Type B pancreatic cell (in vitro differentiated cells): ENCODE measurements around the gene SLMAP. TPM values are rescaled to one million over a fixed set of nuclear protein-coding genes. Genes with fewer than 3 reads are reported as not detected.

ENCODE experiments used
- DNase-seq: peaks from one replicate; pipeline ENCODE4 v3.0.0; 2021; ENCODE audit warnings: mixed read lengths; ENCODE audit not compliant: unreplicated experiment; ENCODE audit errors: extremely low spot score
- H3K27ac Mint-ChIP-seq: 2 replicates; pipeline ENCODE4 v1.8.0; 2021; ENCODE audit warnings: mild to moderate bottlenecking, mixed read lengths
- H3K27me3 Mint-ChIP-seq: 2 replicates; pipeline ENCODE4 v1.8.0; 2021; ENCODE audit warnings: mixed read lengths
- H3K36me3 Mint-ChIP-seq: 2 replicates; pipeline ENCODE4 v1.8.0; 2021; ENCODE audit warnings: mixed read lengths
- H3K4me1 Mint-ChIP-seq: one replicate; pipeline ENCODE4 v1.8.0; 2021; ENCODE audit warnings: mixed read lengths; ENCODE audit not compliant: unreplicated experiment
- H3K4me3 Mint-ChIP-seq: 2 replicates; pipeline ENCODE4 v1.8.0; 2021; ENCODE audit warnings: mild to moderate bottlenecking, mixed read lengths
- H3K9me3 Mint-ChIP-seq: 2 replicates; pipeline ENCODE4 v1.8.0; 2021; ENCODE audit warnings: mixed read lengths
- total RNA-seq: library from RNA; stranded (reverse); gene quantifications from 2 replicates; pipeline ENCODE4 v1.2.1, GENCODE V29; 2021; ENCODE audit warnings: low replicate concordance
- TF ChIP-seq, protein P1 (sequence below): fragments of 200-600 bp; sonication (generic); conservative IDR thresholded peaks from 2 replicates; pipeline ENCODE4 v1.5.0; 2021; ENCODE audit warnings: antibody characterized with exemption, mild to moderate bottlenecking

Gene SLMAP
- total RNA-seq, 1 donor from 2014 or later: 55.1 TPM

DNA sequence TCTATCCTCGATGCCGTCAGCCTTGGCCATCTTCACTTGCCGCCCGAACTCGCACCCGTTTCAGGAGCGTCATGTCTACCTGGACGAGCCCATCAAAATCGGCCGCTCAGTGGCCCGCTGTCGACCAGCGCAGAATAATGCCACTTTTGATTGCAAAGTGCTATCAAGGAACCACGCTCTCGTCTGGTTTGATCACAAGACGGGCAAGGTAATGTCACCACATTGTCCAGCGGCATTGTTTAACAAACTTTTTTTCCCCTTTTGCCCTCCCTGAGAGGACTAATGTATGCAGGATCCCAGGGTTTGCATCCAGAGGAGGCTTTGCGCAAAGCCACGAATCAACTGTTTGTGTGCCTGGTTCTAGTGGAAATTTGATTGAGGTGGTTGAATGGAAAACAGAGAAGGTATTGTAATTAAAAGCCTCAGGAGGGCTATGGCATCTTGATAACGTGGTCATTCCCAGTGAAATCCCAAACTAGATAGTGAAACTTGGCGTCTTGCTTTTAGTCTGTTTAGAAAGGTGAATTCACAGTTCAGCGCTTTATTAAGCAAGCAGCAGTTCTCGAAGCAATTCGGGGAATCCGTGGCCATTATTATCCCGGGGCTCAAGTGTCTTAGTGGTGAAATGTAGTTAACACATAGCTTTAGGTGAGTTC lies 1.7 kb downstream of the SLMAP start:
- TF ChIP-seq, protein P1, sequence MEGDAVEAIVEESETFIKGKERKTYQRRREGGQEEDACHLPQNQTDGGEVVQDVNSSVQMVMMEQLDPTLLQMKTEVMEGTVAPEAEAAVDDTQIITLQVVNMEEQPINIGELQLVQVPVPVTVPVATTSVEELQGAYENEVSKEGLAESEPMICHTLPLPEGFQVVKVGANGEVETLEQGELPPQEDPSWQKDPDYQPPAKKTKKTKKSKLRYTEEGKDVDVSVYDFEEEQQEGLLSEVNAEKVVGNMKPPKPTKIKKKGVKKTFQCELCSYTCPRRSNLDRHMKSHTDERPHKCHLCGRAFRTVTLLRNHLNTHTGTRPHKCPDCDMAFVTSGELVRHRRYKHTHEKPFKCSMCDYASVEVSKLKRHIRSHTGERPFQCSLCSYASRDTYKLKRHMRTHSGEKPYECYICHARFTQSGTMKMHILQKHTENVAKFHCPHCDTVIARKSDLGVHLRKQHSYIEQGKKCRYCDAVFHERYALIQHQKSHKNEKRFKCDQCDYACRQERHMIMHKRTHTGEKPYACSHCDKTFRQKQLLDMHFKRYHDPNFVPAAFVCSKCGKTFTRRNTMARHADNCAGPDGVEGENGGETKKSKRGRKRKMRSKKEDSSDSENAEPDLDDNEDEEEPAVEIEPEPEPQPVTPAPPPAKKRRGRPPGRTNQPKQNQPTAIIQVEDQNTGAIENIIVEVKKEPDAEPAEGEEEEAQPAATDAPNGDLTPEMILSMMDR: no peak
- Mint-ChIP-seq H3K4me3 (peak overlapping the region; percentile 98), H3K27ac (peak overlapping the region; percentile 93), H3K36me3 (peaks cover 11% of the 10 kb centered on the region), H3K27me3 (no peaks in the 10 kb centered on the region), H3K4me1 (peaks cover 17% of the 10 kb centered on the region), H3K9me3 (no peaks in the 10 kb centered on the region)
- DNase-seq: no peak

DNA sequence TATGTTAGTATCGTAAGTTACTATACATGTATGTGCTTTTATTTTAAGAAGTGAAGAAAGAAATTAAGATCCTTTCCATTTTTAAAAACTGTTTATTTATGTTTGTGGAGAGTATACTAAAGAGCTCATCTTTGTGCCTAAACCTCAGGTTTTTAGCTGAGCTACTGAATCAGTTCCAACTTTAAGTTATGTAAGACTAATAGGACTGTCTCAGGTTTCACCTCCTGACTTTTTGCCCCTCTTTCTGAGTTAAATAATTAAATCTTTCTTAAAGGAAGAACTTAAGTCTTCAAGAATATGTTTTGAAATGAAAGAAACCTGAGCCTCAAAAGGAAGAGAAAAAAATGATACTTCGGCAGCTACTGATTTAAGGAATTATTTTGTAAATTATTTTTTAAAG lies 2.6 kb downstream of the SLMAP start:
- H3K4me3 Mint-ChIP-seq: peak overlapping the region; percentile 98
- TF ChIP-seq, protein P1: no peak

DNA sequence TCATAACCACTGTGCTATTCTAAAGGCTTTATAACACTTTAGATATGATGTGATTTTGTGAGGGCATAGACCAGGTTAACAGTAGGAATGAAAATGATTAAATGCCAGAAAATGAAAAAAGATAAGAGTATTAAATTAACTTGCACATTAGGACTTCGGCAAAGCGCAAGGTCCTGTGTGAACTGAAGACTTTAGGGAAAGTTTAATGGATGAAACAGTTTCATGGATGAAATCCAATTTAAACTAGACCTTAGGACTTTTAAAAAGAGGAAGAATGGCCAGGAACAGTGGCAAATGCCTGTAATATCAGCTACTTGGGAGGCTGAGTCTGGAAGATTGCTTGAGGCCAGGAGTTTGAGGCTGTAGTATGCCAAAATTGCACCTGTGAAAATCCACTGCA lies 8.7 kb downstream of the SLMAP start:
- Mint-ChIP-seq H3K4me1 (peaks cover 28% of the 10 kb centered on the region), H3K36me3 (peaks cover 38% of the 10 kb centered on the region), H3K4me3 (no peak overlapping the region), H3K9me3 (no peaks in the 10 kb centered on the region), H3K27ac (no peak overlapping the region), H3K27me3 (no peaks in the 10 kb centered on the region)
- TF ChIP-seq, protein P1: no peak
- no peak for DNase-seq

More for the DNA sequence above, 2.6 kb downstream of the SLMAP start:
- no peaks in the 10 kb centered on the region for H3K9me3 Mint-ChIP-seq
- DNase-seq: no peak
- no peak overlapping the region for H3K27ac Mint-ChIP-seq
- peaks cover 18% of the 10 kb centered on the region for H3K36me3 Mint-ChIP-seq
- no peaks in the 10 kb centered on the region for H3K27me3 Mint-ChIP-seq
- peaks cover 21% of the 10 kb centered on the region for H3K4me1 Mint-ChIP-seq

DNA sequence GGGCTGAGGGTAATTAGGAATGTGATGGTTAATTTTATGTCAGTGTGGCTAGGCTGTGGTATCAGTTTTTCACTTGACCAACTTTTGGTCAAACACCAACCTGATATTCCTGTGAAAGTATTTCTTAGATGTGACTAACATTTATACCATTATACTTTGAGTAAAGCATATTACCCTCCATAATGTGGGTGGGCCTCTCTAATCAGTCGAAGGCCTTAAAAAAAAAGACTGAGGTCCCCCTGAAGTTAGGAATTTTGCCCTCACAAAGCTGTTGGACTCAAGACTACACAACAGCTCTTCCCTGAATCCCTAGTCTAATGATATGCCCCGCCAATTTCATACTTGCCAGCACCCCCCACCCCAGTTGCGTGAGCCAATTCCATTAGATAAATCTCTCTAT lies 12.5 kb downstream of the SLMAP start:
- H3K36me3 Mint-ChIP-seq: peaks cover 36% of the 10 kb centered on the region
- peaks cover 36% of the 10 kb centered on the region for H3K4me1 Mint-ChIP-seq
- H3K4me3 Mint-ChIP-seq: no peak overlapping the region
- H3K9me3 Mint-ChIP-seq: no peaks in the 10 kb centered on the region
- peak overlapping the region; percentile 78 for H3K27ac Mint-ChIP-seq
- TF ChIP-seq, protein P1: no peak
- no peaks in the 10 kb centered on the region for H3K27me3 Mint-ChIP-seq
- DNase-seq: no peak

DNA sequence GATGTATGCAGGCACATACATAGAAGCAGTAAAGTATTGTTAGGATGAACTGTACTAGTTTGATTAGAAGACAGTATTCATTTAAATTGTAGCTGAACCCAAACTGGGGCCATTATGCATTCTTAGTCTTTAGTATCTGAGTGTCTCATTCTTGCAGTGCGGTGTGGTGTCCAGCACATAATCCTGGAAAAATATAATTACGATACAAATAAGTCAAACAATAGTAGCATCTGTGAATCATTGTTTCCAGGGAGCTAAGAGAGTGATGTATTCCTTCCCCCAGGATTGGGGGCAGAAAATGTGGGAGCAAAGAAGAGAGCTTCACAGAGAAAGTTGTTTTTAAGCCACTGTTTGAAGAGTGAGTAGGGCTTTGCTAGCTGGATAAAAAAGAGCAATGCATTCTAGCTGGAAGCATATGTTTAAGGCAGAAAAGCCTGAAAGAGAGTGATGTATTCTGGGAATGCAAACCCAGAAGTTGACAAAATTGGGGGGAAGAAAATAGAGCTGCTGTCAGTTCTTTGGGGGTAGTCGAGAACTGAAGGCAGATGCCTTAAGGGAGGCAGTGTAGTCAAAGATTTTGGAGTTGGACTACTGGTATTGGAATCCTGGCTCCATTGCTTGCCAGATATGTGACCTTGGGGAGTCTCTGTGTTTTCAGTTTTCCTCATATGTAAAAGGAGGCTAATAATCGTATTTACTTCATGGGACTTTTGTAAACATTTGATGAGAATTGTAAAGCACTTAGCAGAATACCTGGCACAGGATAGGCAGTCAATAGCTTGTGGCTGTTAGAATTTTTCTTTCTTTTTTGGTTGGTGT lies 14.1 kb downstream of the SLMAP start:
- H3K36me3 Mint-ChIP-seq: peaks cover 26% of the 10 kb centered on the region
- DNase-seq: no peak
- H3K9me3 Mint-ChIP-seq: no peaks in the 10 kb centered on the region
- peak overlapping the region; percentile 6 for H3K4me3 Mint-ChIP-seq
- H3K27me3 Mint-ChIP-seq: no peaks in the 10 kb centered on the region
- H3K4me1 Mint-ChIP-seq: peaks cover 29% of the 10 kb centered on the region
- TF ChIP-seq, protein P1: no peak
- peak overlapping the region; percentile 9 for H3K27ac Mint-ChIP-seq
